K562 (cell line): ENCODE data around the gene BNIP5. TPM values are rescaled to one million over a fixed set of nuclear protein-coding genes. Genes with fewer than 3 reads are reported as not detected.

Experiments used
- ATAC-seq: fragments of 200-7000 bp; cut with Tn5 transposase; 3 replicates; pipeline ENCODE4 v1.9.1; 2020; ENCODE audit warnings: moderate library complexity
- BruUV-seq: library from RNA; stranded (reverse); fragments of 400-500 nt; replicated peaks from 2 replicates; lab custom pipeline; 2021; lab: Mats Ljungman, UMichigan
- CTCF ChIA-PET: fragments of 300-600 bp; formaldehyde crosslinking; extraction: SDS; loops from one replicate; lab custom pipeline; 2021; ENCODE audit warnings: low intra/inter-chr PET ratio; lab: Yijun Ruan, JAX
- POLR2A ChIA-PET: fragments of 300-600, 350-650 bp; sonication (Branson Sonifier 250); formaldehyde crosslinking; extraction: SDS; loops from one replicate; lab custom pipeline; 2021; ENCODE audit warnings: antibody characterized with exemption, inconsistent platforms; lab: Yijun Ruan, JAX
- DNase-seq, 4 experiments: peaks; one replicate each; pipeline versions ENCODE4 v3.0.0 to v3.0.0-alpha.2; 2011 to 2018; ENCODE audit warnings: low spot score in 3 of 4, mixed read lengths in 3 of 4; ENCODE audit errors: extremely low read depth in 1 of 4
- FAIRE-seq: peaks from 2 replicates; lab custom pipeline; 2011; peaks lifted over from hg19 to GRCh38; lab: Jason Lieb, UNC
- H2AFZ ChIP-seq: 2 replicates; pipeline ENCODE4 v1.6.0; 2011; ENCODE audit warnings: low read depth, low read length, control low read depth, inconsistent platforms
- H3K27ac ChIP-seq: fragments of 200-600 bp; 3 replicates; pipeline ENCODE4 v1.8.0; 2011; ENCODE audit warnings: low read depth, mild to moderate bottlenecking, control low read depth, inconsistent platforms, low read length, moderate library complexity, mixed read lengths; ENCODE audit errors: extremely low read depth
- H3K27me3 ChIP-seq, 2 experiments: fragments of 300-600 bp in 1 of 2; 2 replicates in 1 of 2; 3 replicates in 1 of 2; pipeline versions ENCODE4 v1.6.0 to v1.8.0; 2011; ENCODE audit warnings: inconsistent platforms in 2 of 2, low read length in 2 of 2, mild to moderate bottlenecking in 1 of 2, mixed read lengths in 1 of 2, moderate library complexity in 1 of 2; ENCODE audit not compliant: control insufficient read depth in 2 of 2, insufficient read depth in 2 of 2
- H3K36me3 ChIP-seq: fragments of 300-600 bp; 3 replicates; pipeline ENCODE4 v1.8.0; 2011; ENCODE audit warnings: mild to moderate bottlenecking, low read length, inconsistent platforms; ENCODE audit not compliant: control insufficient read depth, insufficient read depth
- H3K4me1 ChIP-seq, 2 experiments: fragments of 200-600 bp in 1 of 2; replicated peaks in 1 of 2; 2 replicates in 1 of 2; 3 replicates in 1 of 2; pipeline versions ENCODE4 v1.5.1 to v1.8.0; 2011; ENCODE audit warnings: inconsistent platforms in 2 of 2, low read length in 2 of 2, mild to moderate bottlenecking in 1 of 2, mixed read lengths in 1 of 2, moderate library complexity in 1 of 2; ENCODE audit not compliant: control insufficient read depth in 2 of 2, insufficient read depth in 2 of 2
- H3K4me2 ChIP-seq: 2 replicates; pipeline ENCODE4 v1.6.1; 2011; ENCODE audit warnings: low read length, control low read depth, inconsistent platforms, mixed read lengths; ENCODE audit not compliant: insufficient read depth
- H3K4me3 ChIP-seq: fragments of 200-600 bp; sonication (generic), shearing (Covaris generic); 2 replicates; pipeline ENCODE4 v1.5.1; 2016; ENCODE audit warnings: control low read depth, inconsistent platforms
- H3K79me2 ChIP-seq: fragments of 200-600 bp; 3 replicates; pipeline ENCODE4 v1.8.0; 2011; ENCODE audit warnings: low read length, inconsistent platforms; ENCODE audit not compliant: control insufficient read depth, insufficient read depth
- H3K9ac ChIP-seq, 2 experiments: 2 replicates each; pipeline versions ENCODE4 v1.6.0 to v1.6.1; 2011; ENCODE audit warnings: low read depth in 2 of 2, low read length in 2 of 2, control low read depth in 1 of 2, inconsistent platforms in 1 of 2, mild to moderate bottlenecking in 1 of 2, mixed read lengths in 1 of 2; ENCODE audit not compliant: insufficient read depth in 1 of 2
- H3K9me1 ChIP-seq: one replicate; pipeline ENCODE4 v1.6.0; 2011; ENCODE audit warnings: inconsistent platforms, mild to moderate bottlenecking, low read length, moderate library complexity; ENCODE audit not compliant: control insufficient read depth, insufficient read depth
- H3K9me3 ChIP-seq: replicated peaks from 2 replicates; pipeline ENCODE4 v1.5.1; 2011; ENCODE audit warnings: low read depth, low read length, inconsistent platforms; ENCODE audit not compliant: control insufficient read depth, insufficient read depth
- H4K20me1 ChIP-seq: replicated peaks from 2 replicates; pipeline ENCODE4 v1.6.1; 2011; ENCODE audit warnings: low read length, inconsistent platforms, mixed read lengths; ENCODE audit not compliant: control insufficient read depth, insufficient read depth
- ELF1 ChIP-seq: fragments of 200-800 bp; sonication (Bioruptor generic); IDR thresholded peaks from 2 replicates; pipeline ENCODE4 v1.6.1; 2016; ENCODE audit warnings: missing genetic modification characterization, missing compliant biosample characterization
- GATAD2B ChIP-seq: fragments of 450-650 bp; IDR thresholded peaks from 2 replicates; pipeline ENCODE4 v1.6.1; 2017; ENCODE audit warnings: mild to moderate bottlenecking, borderline replicate concordance
- HNRNPK ChIP-seq: fragments of 200-400 bp; formaldehyde crosslinking; IDR thresholded peaks from one replicate; pipeline ENCODE4 v1.6.1; 2018; ENCODE audit warnings: mild to moderate bottlenecking, low read depth, low read length; ENCODE audit not compliant: poor library complexity, severe bottlenecking
- NR2C1 ChIP-seq, 2 experiments: fragments of 450-650 bp; IDR thresholded peaks; 2 replicates each; pipeline ENCODE4 v1.6.1; 2017; ENCODE audit warnings: mild to moderate bottlenecking in 2 of 2, antibody characterized with exemption in 1 of 2, inconsistent platforms in 1 of 2, missing compliant biosample characterization in 1 of 2, missing genetic modification characterization in 1 of 2
- NR2F6 ChIP-seq: fragments of 450-650 bp; formaldehyde crosslinking; IDR thresholded peaks from 2 replicates; pipeline ENCODE4 v1.4.0; 2020; ENCODE audit warnings: mild to moderate bottlenecking
- POLR2AphosphoS5 ChIP-seq: IDR thresholded peaks from 2 replicates; pipeline ENCODE4 v1.6.1; 2011; ENCODE audit warnings: mild to moderate bottlenecking, low read depth, low read length, moderate library complexity; ENCODE audit not compliant: control insufficient read depth, insufficient read depth
- PTRF ChIP-seq: fragments of 450-650 bp; IDR thresholded peaks from 2 replicates; pipeline ENCODE4 v1.6.1; 2016; ENCODE audit warnings: mild to moderate bottlenecking, missing genetic modification characterization, missing compliant biosample characterization
- RBM22 ChIP-seq: fragments of 200-400 bp; formaldehyde crosslinking; IDR thresholded peaks from 2 replicates; pipeline ENCODE4 v1.6.1; 2018; ENCODE audit warnings: low read length, low read depth; ENCODE audit not compliant: poor library complexity, severe bottlenecking
- SOX6 ChIP-seq: fragments of 450-650 bp; IDR thresholded peaks from 2 replicates; pipeline ENCODE4 v1.6.1; 2014; ENCODE audit warnings: mild to moderate bottlenecking
- TRIM28 ChIP-seq: fragments of 450-650 bp; IDR thresholded peaks from 2 replicates; pipeline ENCODE4 v1.6.1; 2017
- ZFP30 ChIP-seq: fragments of 250-450 bp; sonication (Bioruptor Pico); IDR thresholded peaks from 2 replicates; pipeline ENCODE4 v1.8.0; 2022; ENCODE audit warnings: moderate library complexity, mild to moderate bottlenecking, inconsistent platforms, borderline replicate concordance
- WGBS: fragments of 100-300 bp; shearing (Covaris generic); methylation state at CpG from one replicate; pipeline ENCODE4 v1.1.6; 2016; ENCODE audit warnings: low coverage, mixed read lengths; ENCODE audit not compliant: insufficient coverage; ENCODE audit errors: missing lambda C conversion rate; 5-methylcytosine and 5-hydroxymethylcytosine counted together
- in situ Hi-C: fragments of 300-500 bp; cut with MboI; formaldehyde crosslinking; loops from 4 replicates; pipeline ENCODE4 v1.15.0; 2018; ENCODE audit warnings: inconsistent platforms, mixed read lengths
- intact Hi-C: fragments of 100-400 bp; cut with micrococcal nuclease; formaldehyde crosslinking; loops from 2 replicates; pipeline ENCODE4 v1.14.2; 2022
- polyA plus RNA-seq, 8 experiments: library from polyadenylated mRNA; depleted of rRNA in 4 of 8; stranded (reverse) in 5 of 8; unstranded in 3 of 8; fragments of >200 nt; fragmentation: Nextera tagmentation in 2 of 8; fragmentation: Illumina TruSeq in 1 of 8; extraction: Ambion mirVana in 2 of 8; extraction: Trizol in 1 of 8; gene quantifications; 2 replicates each; pipeline versions ENCODE4 v1.2.1 to v1.2.3, GENCODE V29; 2011 to 2014; ENCODE audit warnings: inconsistent platforms in 1 of 8, missing spikeins in 1 of 8
- total RNA-seq, 7 experiments: library from RNA; depleted of rRNA in 6 of 7; stranded (reverse); fragments of >200 nt in 6 of 7; fragmentation: Illumina TruSeq in 2 of 7; extraction: Trizol in 2 of 7; gene quantifications; 2 replicates each; pipeline versions ENCODE4 v1.2.1 to v1.2.3, GENCODE V29; 2011 to 2021; ENCODE audit warnings: low replicate concordance in 1 of 7
- TF ChIP-seq, protein P1 (sequence below): fragments of 450-650 bp; IDR thresholded peaks from 2 replicates; pipeline ENCODE4 v1.6.1; 2016; ENCODE audit warnings: mild to moderate bottlenecking
- TF ChIP-seq, protein P2 (sequence below): IDR thresholded peaks from 3 replicates; pipeline ENCODE4 v1.6.1; 2011; ENCODE audit warnings: borderline replicate concordance, mild to moderate bottlenecking, moderate library complexity; ENCODE audit not compliant: insufficient read length; ENCODE audit errors: extremely low read depth
- TF ChIP-seq, protein P3 (sequence below), 2 experiments: IDR thresholded peaks; 2 replicates each; pipeline ENCODE4 v1.6.1; 2012; ENCODE audit warnings: improper control_type of control experiment in 2 of 2, low read depth in 2 of 2, low read length in 2 of 2, borderline replicate concordance in 1 of 2

The BNIP5 gene
- total and polyA plus RNA-seq, 9 of the 15 experiments (the other 6 are each of a cell fraction or from before 2014, with no cell fraction given) = not detected

DNA sequence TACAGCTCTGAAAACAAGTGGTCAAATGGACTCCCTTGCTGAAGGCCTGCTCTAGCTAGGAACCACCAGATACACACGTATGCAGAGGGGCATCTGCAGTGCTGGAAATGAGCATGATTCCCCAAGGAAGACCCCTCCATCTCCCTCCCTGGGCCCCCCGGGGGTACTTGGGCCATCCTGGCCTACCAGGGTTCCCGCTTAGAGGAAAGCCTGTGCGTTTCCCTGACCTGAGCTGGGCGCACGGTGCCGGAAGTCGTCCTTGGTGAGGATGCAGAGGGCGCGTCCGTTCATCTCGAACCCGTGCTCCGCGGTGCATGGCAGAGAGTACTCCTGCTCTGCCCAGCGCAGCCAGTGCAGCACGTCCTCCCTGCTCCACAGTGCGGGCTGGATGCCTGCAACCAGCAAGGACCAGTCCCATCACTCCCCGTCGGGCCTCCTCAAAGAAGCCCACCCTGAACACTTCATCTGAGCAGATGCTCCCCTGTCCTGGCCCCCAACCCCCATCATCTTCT lies 39.0 kb upstream of the BNIP5 start:
- Histone ChIP-seq H3K4me1 (peaks cover 0 to 7% of the 10 kb centered on the region in 2 experiments; a peak in 1 of 5 replicates), H3K9me3 (no peaks in the 10 kb centered on the region), H2AFZ (no peak overlapping the region), H3K27ac (no peak overlapping the region), H3K36me3 (no peaks in the 10 kb centered on the region), H4K20me1 (no peaks in the 10 kb centered on the region; the same call in 1 of the 2 replicates), H3K79me2 (no peaks in the 10 kb centered on the region), H3K27me3 (peaks cover 44 to 84% of the 10 kb centered on the region in 2 experiments), H3K9ac (no peak overlapping the region), H3K4me3 (no peak overlapping the region), H3K4me2 (no peak overlapping the region), H3K9me1 (no peaks in the 10 kb centered on the region)
- DNase-seq (no peak), FAIRE-seq (no peak), ATAC-seq (no peak)
- 3% methylated on average over 20 of the region's 20 CpGs for WGBS
- CTCF ChIA-PET = no interaction called here
- in situ Hi-C loops = no loop called here
- BruUV-seq = no TSS peak
- intact Hi-C loops = no loop called here
- POLR2A ChIA-PET = interaction anchor here (0.6 to 0.8 kb wide), 2 partner anchors 10 to 626 kb away, joined by 3 read pairs; no protein-coding TSS in a partner anchor
- TF ChIP-seq, protein P1, sequence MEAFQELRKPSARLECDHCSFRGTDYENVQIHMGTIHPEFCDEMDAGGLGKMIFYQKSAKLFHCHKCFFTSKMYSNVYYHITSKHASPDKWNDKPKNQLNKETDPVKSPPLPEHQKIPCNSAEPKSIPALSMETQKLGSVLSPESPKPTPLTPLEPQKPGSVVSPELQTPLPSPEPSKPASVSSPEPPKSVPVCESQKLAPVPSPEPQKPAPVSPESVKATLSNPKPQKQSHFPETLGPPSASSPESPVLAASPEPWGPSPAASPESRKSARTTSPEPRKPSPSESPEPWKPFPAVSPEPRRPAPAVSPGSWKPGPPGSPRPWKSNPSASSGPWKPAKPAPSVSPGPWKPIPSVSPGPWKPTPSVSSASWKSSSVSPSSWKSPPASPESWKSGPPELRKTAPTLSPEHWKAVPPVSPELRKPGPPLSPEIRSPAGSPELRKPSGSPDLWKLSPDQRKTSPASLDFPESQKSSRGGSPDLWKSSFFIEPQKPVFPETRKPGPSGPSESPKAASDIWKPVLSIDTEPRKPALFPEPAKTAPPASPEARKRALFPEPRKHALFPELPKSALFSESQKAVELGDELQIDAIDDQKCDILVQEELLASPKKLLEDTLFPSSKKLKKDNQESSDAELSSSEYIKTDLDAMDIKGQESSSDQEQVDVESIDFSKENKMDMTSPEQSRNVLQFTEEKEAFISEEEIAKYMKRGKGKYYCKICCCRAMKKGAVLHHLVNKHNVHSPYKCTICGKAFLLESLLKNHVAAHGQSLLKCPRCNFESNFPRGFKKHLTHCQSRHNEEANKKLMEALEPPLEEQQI = no peak
- TF ChIP-seq, protein P2, sequence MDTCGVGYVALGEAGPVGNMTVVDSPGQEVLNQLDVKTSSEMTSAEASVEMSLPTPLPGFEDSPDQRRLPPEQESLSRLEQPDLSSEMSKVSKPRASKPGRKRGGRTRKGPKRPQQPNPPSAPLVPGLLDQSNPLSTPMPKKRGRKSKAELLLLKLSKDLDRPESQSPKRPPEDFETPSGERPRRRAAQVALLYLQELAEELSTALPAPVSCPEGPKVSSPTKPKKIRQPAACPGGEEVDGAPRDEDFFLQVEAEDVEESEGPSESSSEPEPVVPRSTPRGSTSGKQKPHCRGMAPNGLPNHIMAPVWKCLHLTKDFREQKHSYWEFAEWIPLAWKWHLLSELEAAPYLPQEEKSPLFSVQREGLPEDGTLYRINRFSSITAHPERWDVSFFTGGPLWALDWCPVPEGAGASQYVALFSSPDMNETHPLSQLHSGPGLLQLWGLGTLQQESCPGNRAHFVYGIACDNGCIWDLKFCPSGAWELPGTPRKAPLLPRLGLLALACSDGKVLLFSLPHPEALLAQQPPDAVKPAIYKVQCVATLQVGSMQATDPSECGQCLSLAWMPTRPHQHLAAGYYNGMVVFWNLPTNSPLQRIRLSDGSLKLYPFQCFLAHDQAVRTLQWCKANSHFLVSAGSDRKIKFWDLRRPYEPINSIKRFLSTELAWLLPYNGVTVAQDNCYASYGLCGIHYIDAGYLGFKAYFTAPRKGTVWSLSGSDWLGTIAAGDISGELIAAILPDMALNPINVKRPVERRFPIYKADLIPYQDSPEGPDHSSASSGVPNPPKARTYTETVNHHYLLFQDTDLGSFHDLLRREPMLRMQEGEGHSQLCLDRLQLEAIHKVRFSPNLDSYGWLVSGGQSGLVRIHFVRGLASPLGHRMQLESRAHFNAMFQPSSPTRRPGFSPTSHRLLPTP = no peak
- no peak for TF ChIP-seq POLR2AphosphoS5
- TF ChIP-seq PTRF (tag) = no peak
- TF ChIP-seq RBM22 = no peak
- TF ChIP-seq TRIM28 = no peak
- TF ChIP-seq, protein P3, sequence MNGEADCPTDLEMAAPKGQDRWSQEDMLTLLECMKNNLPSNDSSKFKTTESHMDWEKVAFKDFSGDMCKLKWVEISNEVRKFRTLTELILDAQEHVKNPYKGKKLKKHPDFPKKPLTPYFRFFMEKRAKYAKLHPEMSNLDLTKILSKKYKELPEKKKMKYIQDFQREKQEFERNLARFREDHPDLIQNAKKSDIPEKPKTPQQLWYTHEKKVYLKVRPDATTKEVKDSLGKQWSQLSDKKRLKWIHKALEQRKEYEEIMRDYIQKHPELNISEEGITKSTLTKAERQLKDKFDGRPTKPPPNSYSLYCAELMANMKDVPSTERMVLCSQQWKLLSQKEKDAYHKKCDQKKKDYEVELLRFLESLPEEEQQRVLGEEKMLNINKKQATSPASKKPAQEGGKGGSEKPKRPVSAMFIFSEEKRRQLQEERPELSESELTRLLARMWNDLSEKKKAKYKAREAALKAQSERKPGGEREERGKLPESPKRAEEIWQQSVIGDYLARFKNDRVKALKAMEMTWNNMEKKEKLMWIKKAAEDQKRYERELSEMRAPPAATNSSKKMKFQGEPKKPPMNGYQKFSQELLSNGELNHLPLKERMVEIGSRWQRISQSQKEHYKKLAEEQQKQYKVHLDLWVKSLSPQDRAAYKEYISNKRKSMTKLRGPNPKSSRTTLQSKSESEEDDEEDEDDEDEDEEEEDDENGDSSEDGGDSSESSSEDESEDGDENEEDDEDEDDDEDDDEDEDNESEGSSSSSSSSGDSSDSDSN (IDR thresholded peaks at IDR 0.05; ENCODE audit: borderline replicate concordance in 1 of 2, low read depth in 2 of 2, low read length in 2 of 2) = no peak
- TF ChIP-seq SOX6 = no peak
- TF ChIP-seq GATAD2B = no peak
- no peak for TF ChIP-seq HNRNPK
- no peak for TF ChIP-seq ZFP30 (CRISPR knock-in tag)
- TF ChIP-seq ELF1 (tag) = no peak
- TF ChIP-seq NR2C1 (IDR thresholded peaks at IDR 0.05) = no peak
- TF ChIP-seq NR2C1 (tag; IDR thresholded peaks at IDR 0.05) = no peak
- TF ChIP-seq NR2F6 (CRISPR knock-in tag) = no peak
